Liver (tissue), 9 donors: Measurements from ENCODE around the gene TRIM38. TPM values are rescaled to one million over a fixed set of nuclear protein-coding genes. Genes with fewer than 3 reads are reported as not detected.

Source experiments
- DNase-seq: peaks from one replicate; pipeline ENCODE4 v3.0.0-alpha.2; 2017; ENCODE audit warnings: low spot score
- H3K27ac ChIP-seq, 2 donors: one replicate each; pipeline ENCODE4 v1.7.0; 2013; ENCODE audit warnings: inconsistent platforms in 2 of 2, low read length in 2 of 2, control low read depth in 1 of 2, low read depth in 1 of 2, mild to moderate bottlenecking in 1 of 2
- H3K27me3 ChIP-seq, 4 donors: one replicate each; pipeline versions ENCODE4 v1.6.1 to v1.7.0; 2013; ENCODE audit warnings: low read length in 3 of 4, inconsistent platforms in 1 of 4, mild to moderate bottlenecking in 1 of 4, moderate library complexity in 1 of 4; ENCODE audit not compliant: control insufficient read depth in 4 of 4, insufficient read depth in 4 of 4
- H3K36me3 ChIP-seq, 4 donors: one replicate each; pipeline versions ENCODE4 v1.6.1 to v1.7.0; 2013; ENCODE audit warnings: low read length in 3 of 4, mild to moderate bottlenecking in 3 of 4, low read depth in 1 of 4, moderate library complexity in 1 of 4; ENCODE audit not compliant: control insufficient read depth in 4 of 4, insufficient read depth in 3 of 4
- H3K4me1 ChIP-seq, 4 donors: one replicate each; pipeline versions ENCODE4 v1.6.1 to v1.7.0; 2013; ENCODE audit warnings: low read length in 3 of 4, mild to moderate bottlenecking in 3 of 4, moderate library complexity in 1 of 4; ENCODE audit not compliant: control insufficient read depth in 4 of 4, insufficient read depth in 4 of 4
- H3K4me3 ChIP-seq, 3 donors: one replicate each; pipeline versions ENCODE4 v1.6.1 to v1.7.0; 2013; ENCODE audit warnings: low read length in 3 of 3, control low read depth in 1 of 3, low read depth in 1 of 3, mild to moderate bottlenecking in 1 of 3
- H3K9ac ChIP-seq, 2 donors: one replicate each; pipeline ENCODE4 v1.7.0; 2013; ENCODE audit warnings: low read length in 2 of 2, mild to moderate bottlenecking in 2 of 2, moderate library complexity in 2 of 2, control low read depth in 1 of 2, low read depth in 1 of 2
- H3K9me3 ChIP-seq, 4 donors: one replicate each; pipeline versions ENCODE4 v1.6.1 to v1.7.0; 2013; ENCODE audit warnings: low read length in 3 of 4; ENCODE audit not compliant: control insufficient read depth in 4 of 4
- EGR1 ChIP-seq, 2 donors: IDR thresholded peaks; 2 replicates each; pipeline ENCODE4 v1.6.1; 2016 to 2018; ENCODE audit warnings: antibody characterized with exemption in 2 of 2, low read depth in 2 of 2
- FOXA1 ChIP-seq: IDR thresholded peaks from 2 replicates; pipeline ENCODE4 v1.6.1; 2016; ENCODE audit warnings: antibody characterized with exemption
- FOXA2 ChIP-seq: IDR thresholded peaks from 2 replicates; pipeline ENCODE4 v1.6.1; 2016; ENCODE audit warnings: antibody characterized with exemption
- GABPA ChIP-seq, 2 donors: IDR thresholded peaks in 1 of 2; conservative IDR thresholded peaks in 1 of 2; 2 replicates each; pipeline ENCODE4 v1.6.1; 2016; ENCODE audit warnings: antibody characterized with exemption in 2 of 2, mild to moderate bottlenecking in 1 of 2, moderate library complexity in 1 of 2
- HNF4A ChIP-seq, 2 donors: conservative IDR thresholded peaks; 2 replicates each; pipeline ENCODE4 v1.6.1; 2016; ENCODE audit warnings: antibody characterized with exemption in 2 of 2, mild to moderate bottlenecking in 2 of 2
- HNF4G ChIP-seq: IDR thresholded peaks from 2 replicates; pipeline ENCODE4 v1.6.1; 2016; ENCODE audit warnings: antibody characterized with exemption
- JUND ChIP-seq, 2 donors: IDR thresholded peaks; 2 replicates each; pipeline ENCODE4 v1.6.1; 2016; ENCODE audit warnings: antibody characterized with exemption in 2 of 2
- MAX ChIP-seq: IDR thresholded peaks from 2 replicates; pipeline ENCODE4 v1.6.1; 2016; ENCODE audit warnings: antibody characterized with exemption
- NR2F2 ChIP-seq: IDR thresholded peaks from 2 replicates; pipeline ENCODE4 v1.6.1; 2016; ENCODE audit warnings: antibody characterized with exemption
- RAD21 ChIP-seq, 2 donors: IDR thresholded peaks; 2 replicates each; pipeline ENCODE4 v1.6.1; 2016; ENCODE audit warnings: antibody characterized with exemption in 2 of 2, mild to moderate bottlenecking in 2 of 2
- RXRA ChIP-seq, 2 donors: IDR thresholded peaks; 2 replicates each; pipeline ENCODE4 v1.6.1; 2017 to 2018; ENCODE audit warnings: antibody characterized with exemption in 2 of 2, mild to moderate bottlenecking in 1 of 2
- SP1 ChIP-seq: IDR thresholded peaks from 2 replicates; pipeline ENCODE4 v1.6.1; 2018; ENCODE audit warnings: antibody characterized with exemption, mild to moderate bottlenecking
- TAF1 ChIP-seq: conservative IDR thresholded peaks from 2 replicates; pipeline ENCODE4 v1.6.1; 2016; ENCODE audit warnings: antibody characterized with exemption, mild to moderate bottlenecking
- YY1 ChIP-seq: IDR thresholded peaks from 2 replicates; pipeline ENCODE4 v1.6.1; 2016; ENCODE audit warnings: antibody characterized with exemption, mild to moderate bottlenecking
- WGBS: extraction: QIAGEN DNeasy Blood & Tissue Kit; methylation state at CpG from one replicate; pipeline ENCODE4 v1.1.7; 2013; 5-methylcytosine and 5-hydroxymethylcytosine counted together
- polyA plus RNA-seq, 2 donors: library from polyadenylated mRNA; stranded (reverse) in 1 of 2; unstranded in 1 of 2; fragments of 200-250 nt in 1 of 2; fragments of >200 nt in 1 of 2; fragmentation: Nextera tagmentation in 1 of 2; extraction: Ambion mirVana in 1 of 2; gene quantifications; one replicate each; pipeline versions ENCODE4 v1.2.1 to v1.2.3, GENCODE V29; 2013 to 2015
- total RNA-seq, 2 donors: library from RNA; depleted of rRNA; stranded (reverse); fragments of >200 nt; gene quantifications; one replicate each; pipeline ENCODE4 v1.2.3, GENCODE V29; 2014
- TF ChIP-seq, protein P1 (sequence below): fragments of 150-350 bp; IDR thresholded peaks from 2 replicates; pipeline ENCODE4 v1.5.1; 2017; ENCODE audit warnings: improper control_type of control experiment, low read depth, low read length; ENCODE audit not compliant: missing input control
- TF ChIP-seq, protein P2 (sequence below): IDR thresholded peaks from 2 replicates; pipeline ENCODE4 v1.6.1; 2016; ENCODE audit warnings: antibody characterized with exemption
- TF ChIP-seq, protein P3 (sequence below): IDR thresholded peaks from 2 replicates; pipeline ENCODE4 v1.6.1; 2016; ENCODE audit warnings: antibody characterized with exemption
- TF ChIP-seq, protein P4 (sequence below): IDR thresholded peaks from 2 replicates; pipeline ENCODE4 v1.6.1; 2016; ENCODE audit warnings: antibody characterized with exemption, mild to moderate bottlenecking
- donor health status: healthy.
- donor health status: healthy.
- donor health status: healthy.
- donor health status: healthy.
- donor health status: healthy.

Gene TRIM38
- total and polyA plus RNA-seq, 4 donors = 1.5 to 3.9 (median 2.9) TPM

GRCh38 chr6:26026833-26027490, 64.4 kb downstream of the TRIM38 start:
- under 1% methylated on average over 44 of the region's 44 CpGs for WGBS

More at GRCh38 chr6:26026833-26027490, 64.4 kb downstream of the TRIM38 start:
- DNase-seq = peak; percentile 95
- Histone ChIP-seq H3K9me3 (no peaks in the 10 kb centered on the region), H3K9ac (peak overlapping the region; percentile 10 to 95), H3K4me1 (peaks cover 0 to 32% (median 18%) of the 10 kb centered on the region in 4 donors), H3K36me3 (no peaks in the 10 kb centered on the region), H3K4me3 (peak overlapping the region; percentile 60 to 92 (median 64)), H3K27me3 (no peaks in the 10 kb centered on the region), H3K27ac (peak overlapping the region; percentile 96 to 97)
- TF ChIP-seq, protein P1, sequence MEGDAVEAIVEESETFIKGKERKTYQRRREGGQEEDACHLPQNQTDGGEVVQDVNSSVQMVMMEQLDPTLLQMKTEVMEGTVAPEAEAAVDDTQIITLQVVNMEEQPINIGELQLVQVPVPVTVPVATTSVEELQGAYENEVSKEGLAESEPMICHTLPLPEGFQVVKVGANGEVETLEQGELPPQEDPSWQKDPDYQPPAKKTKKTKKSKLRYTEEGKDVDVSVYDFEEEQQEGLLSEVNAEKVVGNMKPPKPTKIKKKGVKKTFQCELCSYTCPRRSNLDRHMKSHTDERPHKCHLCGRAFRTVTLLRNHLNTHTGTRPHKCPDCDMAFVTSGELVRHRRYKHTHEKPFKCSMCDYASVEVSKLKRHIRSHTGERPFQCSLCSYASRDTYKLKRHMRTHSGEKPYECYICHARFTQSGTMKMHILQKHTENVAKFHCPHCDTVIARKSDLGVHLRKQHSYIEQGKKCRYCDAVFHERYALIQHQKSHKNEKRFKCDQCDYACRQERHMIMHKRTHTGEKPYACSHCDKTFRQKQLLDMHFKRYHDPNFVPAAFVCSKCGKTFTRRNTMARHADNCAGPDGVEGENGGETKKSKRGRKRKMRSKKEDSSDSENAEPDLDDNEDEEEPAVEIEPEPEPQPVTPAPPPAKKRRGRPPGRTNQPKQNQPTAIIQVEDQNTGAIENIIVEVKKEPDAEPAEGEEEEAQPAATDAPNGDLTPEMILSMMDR = no peak
- TF ChIP-seq RAD21 (IDR thresholded peaks at IDR 0.05) = peak in 1 of 2 donors; percentile 26
- peak; percentile 53 to 79 for TF ChIP-seq JUND (IDR thresholded peaks at IDR 0.05)
- peak; percentile 97 for TF ChIP-seq SP1
- TF ChIP-seq YY1 = peak; percentile 87
- peak; percentile 80 for TF ChIP-seq MAX
- peak; percentile 40 to 44 for TF ChIP-seq EGR1 (IDR thresholded peaks at IDR 0.05; ENCODE audit: low read depth in 2 of 2)
- peak; percentile 35 to 49 for TF ChIP-seq HNF4A (conservative IDR thresholded peaks at IDR 0.05)
- TF ChIP-seq, protein P2, sequence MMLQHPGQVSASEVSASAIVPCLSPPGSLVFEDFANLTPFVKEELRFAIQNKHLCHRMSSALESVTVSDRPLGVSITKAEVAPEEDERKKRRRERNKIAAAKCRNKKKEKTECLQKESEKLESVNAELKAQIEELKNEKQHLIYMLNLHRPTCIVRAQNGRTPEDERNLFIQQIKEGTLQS = peak; percentile 23
- peak; percentile 89 for TF ChIP-seq FOXA1
- peak; percentile 95 to 98 for TF ChIP-seq RXRA (IDR thresholded peaks at IDR 0.05)
- TF ChIP-seq HNF4G = no peak
- peak; percentile 73 for TF ChIP-seq NR2F2
- peak; percentile 57 for TF ChIP-seq FOXA2
- TF ChIP-seq, protein P3, sequence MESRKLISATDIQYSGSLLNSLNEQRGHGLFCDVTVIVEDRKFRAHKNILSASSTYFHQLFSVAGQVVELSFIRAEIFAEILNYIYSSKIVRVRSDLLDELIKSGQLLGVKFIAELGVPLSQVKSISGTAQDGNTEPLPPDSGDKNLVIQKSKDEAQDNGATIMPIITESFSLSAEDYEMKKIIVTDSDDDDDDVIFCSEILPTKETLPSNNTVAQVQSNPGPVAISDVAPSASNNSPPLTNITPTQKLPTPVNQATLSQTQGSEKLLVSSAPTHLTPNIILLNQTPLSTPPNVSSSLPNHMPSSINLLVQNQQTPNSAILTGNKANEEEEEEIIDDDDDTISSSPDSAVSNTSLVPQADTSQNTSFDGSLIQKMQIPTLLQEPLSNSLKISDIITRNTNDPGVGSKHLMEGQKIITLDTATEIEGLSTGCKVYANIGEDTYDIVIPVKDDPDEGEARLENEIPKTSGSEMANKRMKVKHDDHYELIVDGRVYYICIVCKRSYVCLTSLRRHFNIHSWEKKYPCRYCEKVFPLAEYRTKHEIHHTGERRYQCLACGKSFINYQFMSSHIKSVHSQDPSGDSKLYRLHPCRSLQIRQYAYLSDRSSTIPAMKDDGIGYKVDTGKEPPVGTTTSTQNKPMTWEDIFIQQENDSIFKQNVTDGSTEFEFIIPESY = peak; percentile 98
- TF ChIP-seq TAF1 = peak; percentile 99
- no peak for TF ChIP-seq GABPA (IDR thresholded peaks at IDR 0.05 in 1 of 2, conservative IDR thresholded peaks at IDR 0.05 in 1 of 2)
- TF ChIP-seq, protein P4, sequence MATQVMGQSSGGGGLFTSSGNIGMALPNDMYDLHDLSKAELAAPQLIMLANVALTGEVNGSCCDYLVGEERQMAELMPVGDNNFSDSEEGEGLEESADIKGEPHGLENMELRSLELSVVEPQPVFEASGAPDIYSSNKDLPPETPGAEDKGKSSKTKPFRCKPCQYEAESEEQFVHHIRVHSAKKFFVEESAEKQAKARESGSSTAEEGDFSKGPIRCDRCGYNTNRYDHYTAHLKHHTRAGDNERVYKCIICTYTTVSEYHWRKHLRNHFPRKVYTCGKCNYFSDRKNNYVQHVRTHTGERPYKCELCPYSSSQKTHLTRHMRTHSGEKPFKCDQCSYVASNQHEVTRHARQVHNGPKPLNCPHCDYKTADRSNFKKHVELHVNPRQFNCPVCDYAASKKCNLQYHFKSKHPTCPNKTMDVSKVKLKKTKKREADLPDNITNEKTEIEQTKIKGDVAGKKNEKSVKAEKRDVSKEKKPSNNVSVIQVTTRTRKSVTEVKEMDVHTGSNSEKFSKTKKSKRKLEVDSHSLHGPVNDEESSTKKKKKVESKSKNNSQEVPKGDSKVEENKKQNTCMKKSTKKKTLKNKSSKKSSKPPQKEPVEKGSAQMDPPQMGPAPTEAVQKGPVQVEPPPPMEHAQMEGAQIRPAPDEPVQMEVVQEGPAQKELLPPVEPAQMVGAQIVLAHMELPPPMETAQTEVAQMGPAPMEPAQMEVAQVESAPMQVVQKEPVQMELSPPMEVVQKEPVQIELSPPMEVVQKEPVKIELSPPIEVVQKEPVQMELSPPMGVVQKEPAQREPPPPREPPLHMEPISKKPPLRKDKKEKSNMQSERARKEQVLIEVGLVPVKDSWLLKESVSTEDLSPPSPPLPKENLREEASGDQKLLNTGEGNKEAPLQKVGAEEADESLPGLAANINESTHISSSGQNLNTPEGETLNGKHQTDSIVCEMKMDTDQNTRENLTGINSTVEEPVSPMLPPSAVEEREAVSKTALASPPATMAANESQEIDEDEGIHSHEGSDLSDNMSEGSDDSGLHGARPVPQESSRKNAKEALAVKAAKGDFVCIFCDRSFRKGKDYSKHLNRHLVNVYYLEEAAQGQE = peak; percentile 97
